GM21367 (cell line): ENCODE data around the gene RLN1.
"Not testable (repeated sequence)": the region's sequence is repeated elsewhere in the genome, so short reads cannot be mapped to it uniquely, and the experiment has no call there.

Source experiments
- ATAC-seq: cut with Tn5 transposase; IDR thresholded peaks from one replicate; pipeline ENCODE4 v1.9.1; 2021; ENCODE audit not compliant: unreplicated experiment

The RLN1 gene

GRCh38 chr9:5338992-5339981 is at the start of gene RLN1:
Gene RLN1 (minus strand): TSS chr9:5339876. CDS start chr9:5339746, 130 bp downstream.
- peak; percentile 99 for ATAC-seq

DNA sequence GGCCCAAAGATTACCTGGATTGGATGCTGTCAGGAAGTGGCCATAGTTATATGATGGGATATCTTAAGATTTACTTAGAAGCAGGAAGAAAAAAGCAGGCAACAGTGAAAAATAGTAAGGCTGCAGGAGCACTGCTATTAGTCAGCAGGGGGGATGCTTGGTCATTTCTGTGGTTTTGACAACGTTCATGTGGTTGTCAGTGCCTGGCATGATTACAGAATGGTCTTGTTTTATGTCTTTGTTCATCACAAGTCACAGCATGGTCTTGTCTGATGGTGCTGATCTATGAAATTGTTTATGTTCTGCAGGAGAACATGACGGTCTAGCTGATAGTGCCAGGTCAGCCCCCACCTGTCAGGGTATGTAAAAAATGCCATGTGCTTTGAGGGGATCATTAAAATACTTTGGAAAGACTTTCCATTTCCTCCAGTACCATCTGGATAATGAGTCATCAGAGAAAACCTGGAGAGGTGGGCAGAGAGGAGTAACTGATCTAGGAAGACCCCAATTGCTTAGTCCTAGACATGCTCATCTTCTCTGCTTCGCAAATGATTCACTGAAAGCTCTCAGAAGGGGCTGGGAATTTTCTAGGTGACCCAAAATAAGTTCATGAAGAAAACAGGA is 49.5 kb upstream of the RLN1 start:
- no peak for ATAC-seq

DNA sequence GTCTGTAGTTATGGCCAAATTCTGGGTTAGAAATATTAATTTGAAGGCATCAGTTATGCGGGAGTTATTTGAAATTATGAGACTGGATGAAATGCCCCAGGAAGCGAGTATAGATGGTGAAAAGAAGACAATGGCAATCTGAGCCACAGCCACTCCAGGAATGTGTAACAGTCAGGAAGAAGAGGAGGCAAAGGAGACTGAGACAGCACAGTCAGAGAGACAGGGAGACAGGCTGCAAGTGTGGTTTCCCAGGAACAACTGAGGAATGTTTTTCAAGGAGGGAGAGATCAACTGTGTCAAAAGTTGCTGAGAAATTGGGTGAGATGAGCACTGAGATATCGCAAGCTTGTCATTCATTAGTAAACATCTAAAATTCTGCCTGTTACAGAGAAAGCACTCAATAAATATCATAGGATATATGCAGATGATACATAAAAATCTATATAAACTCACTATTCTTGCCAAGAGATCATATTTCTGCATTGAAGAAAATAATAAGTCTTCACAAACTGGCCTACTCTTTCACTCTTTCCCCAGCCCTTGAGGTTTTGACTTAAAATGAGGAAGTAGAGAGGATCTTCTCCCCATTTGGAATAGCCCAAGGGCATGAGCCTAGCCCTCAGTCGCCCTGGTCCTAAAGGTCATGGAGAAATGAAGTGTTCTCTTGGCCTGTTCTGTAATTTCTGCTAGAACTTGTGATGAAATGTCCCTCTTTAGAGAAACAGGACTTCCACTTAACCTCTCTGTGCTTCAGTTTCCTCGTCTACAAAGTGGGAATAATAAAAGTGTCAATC is 48.5 kb upstream of the RLN1 start:
- no peak for ATAC-seq

- no peak for ATAC-seq
Measured at GRCh38 chr9:5384436-5384835, 44.8 kb upstream of the RLN1 start.

DNA sequence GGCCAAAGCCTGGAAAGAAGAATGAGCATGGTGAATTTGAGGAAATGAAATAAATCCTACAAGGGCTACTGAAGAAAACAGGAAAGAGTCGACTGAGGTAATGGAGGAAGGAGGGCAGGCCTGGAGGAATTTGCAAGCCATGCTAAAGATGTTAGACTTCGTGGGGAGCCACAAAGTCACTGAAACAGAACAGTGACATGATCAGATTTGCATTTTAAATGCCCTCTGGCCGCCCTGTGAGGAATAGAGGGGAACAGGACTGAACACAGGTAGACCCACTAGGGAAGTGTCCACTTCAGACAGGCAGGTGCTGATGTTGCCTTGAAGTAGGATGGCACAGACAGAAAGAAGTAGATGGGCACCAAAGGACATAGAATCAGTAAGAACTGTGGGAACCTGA is 42.8 kb upstream of the RLN1 start:
- no peak for ATAC-seq

DNA sequence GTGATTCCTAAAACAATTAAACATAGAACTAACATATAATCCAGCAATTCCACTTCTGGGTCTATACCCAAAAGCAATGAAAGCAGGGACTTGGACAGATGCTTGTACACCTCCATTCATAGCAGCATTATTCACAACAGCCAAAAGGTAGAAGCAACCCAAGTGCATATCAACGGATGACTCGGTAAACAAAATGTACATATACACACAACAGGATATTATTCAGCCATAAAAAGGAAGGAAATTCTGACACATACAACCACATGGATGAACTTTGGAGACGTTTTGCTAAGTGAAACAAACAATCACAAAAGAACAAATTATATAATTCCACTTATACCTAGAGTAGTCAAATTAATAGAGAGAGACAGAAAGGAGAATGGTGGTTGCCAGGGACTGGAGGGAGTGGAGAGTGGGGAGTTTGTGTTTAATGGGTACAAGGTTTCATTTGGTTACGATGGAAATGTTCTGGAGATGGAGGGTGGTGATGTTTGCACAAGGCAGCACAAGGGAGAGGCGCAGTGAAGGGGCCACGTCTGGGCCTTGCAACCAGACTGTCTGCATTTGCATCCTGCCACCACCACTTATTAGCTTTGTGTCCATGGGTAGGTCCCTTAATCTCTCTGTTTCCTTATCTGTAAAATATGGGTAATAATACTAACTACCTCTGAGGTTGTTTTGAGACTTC is 36.3 kb upstream of the RLN1 start:
- ATAC-seq, result no peak

DNA sequence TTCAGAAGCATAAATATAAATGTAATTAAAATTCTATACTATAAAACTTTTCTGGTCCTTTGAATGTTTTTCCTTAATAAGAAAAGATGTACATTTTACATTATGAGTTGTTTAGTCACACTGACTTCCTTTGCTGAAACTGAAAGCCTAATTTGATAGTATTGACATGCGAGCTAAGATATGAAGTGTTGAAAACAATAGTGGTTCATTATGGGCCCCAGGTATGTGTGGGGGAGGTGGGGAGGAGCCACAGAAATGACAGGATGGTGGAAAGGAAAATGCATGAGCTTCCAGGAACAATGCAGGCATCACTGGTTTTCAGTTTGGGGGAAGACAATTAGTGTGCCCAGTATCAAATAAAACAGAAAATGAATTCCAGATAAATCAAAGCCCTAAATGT is 35.4 kb upstream of the RLN1 start:
- no peak for ATAC-seq

- peak; percentile 82 for ATAC-seq
Measured at GRCh38 chr9:5364294-5365024, 24.8 kb upstream of the RLN1 start.

DNA sequence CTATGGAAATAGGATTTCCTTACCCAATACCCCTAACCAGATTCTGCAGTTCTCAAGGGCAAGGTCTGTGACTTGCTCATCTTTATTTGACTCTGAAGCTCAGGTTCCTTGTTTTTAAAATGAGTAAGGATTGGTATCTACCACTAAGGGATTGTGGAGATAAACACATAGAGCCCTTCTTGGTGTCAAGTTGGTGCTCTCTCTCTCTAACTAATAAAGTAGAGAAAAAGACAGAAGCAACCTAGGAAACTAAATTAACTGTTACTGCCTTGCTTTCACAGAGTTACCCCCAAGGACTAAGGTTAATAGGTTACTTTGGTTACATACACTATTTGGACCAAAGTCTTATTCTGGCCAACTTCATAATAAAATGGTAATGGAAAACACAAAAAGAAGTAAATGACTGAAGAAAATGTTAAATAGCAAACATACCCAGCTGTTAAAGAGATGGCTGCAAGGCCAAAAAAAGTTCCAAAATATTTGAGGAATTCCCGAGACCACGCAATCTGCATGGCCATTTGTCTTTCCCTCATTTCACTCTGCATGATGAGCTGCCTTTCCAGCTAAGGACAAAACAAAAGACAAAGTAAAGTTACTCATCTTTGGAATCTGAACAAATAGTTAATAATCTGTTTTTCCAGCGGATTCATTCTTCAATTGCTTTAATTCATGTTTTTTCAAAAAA is 21.8 kb upstream of the RLN1 start:
- no peak for ATAC-seq

- no peak for ATAC-seq
Measured at GRCh38 chr9:5360341-5360740, 20.7 kb upstream of the RLN1 start.

GRCh38 chr9:5357431-5358105 is 17.9 kb upstream of the RLN1 start:
- ATAC-seq, result no peak

DNA sequence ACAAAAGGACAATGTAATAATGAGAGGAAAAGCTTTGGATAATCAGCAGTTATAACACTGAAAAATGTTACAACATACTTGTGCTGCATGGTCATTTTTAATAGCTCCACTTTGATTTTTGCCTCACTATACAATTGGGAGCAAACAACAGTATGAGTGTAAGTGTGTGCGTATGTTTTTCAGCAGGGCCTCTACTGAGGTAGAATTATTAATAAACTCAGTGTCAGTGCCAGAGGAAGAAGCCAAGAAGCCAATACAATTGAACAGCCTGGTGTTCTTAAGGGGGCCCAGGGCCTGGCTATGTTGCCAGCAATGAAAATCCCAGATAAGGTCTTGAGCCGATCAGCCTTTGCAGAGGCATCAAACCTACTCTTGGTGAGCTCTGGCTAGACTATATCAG is 16.1 kb upstream of the RLN1 start:
- no peak for ATAC-seq

DNA sequence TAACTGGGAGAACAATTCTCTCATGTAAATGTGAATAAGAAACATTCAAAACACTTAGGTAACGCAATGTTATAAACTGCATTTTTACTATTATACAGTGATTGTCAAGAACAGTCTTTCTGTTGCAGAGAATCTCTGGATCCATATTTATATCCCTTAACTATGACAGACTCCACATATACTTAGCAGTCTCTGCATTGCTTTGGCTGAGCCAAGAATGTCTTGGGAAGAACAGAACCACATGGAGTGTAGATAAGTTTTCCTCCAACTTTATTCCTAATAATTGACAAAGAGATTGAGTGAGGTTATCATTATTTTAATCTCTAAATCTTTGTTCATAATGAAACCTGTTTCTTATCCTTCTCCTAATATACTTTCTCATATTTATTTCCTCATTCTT is 15.6 kb upstream of the RLN1 start:
- ATAC-seq, result no peak

DNA sequence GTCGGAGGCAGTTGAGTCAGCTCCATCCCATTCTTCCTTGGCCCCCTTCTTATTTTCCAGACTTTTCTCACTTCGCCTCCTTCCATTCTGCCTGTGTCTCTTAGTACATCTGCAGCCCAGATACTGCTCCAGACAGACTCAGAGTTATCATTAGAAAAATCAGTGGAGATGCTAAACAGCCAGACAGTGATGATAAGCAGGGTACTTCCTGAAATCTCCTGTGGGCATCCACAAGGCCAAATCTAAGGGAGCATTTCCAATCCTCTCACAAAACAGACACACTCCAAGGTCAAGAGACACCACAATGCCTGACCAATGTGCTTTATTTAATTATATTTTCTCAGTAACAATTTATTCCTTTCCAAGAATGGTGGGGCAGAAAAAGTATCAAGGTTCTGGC is 14.5 kb upstream of the RLN1 start:
- no peak for ATAC-seq

- ATAC-seq, result no peak
Measured at GRCh38 chr9:5352637-5353248, 13.1 kb upstream of the RLN1 start.

DNA sequence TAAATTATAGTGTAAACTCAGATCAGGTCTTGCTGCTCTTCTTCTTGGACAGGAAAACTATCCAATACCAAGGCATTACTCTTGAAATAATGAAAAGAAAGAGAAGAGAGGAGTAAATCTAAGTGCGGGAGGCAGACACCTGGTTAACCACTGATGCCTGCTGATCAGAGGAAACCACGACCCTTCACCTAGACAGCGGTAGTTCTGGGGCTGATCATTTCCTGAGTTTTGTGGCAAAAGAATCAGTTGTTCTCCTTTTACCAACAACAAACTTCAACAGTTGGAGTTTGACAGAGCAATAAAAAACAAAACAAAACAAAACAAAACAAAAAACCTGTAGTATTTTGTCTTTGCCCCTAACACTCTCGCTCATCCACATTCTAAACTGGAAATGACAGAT is 3.0 kb downstream of the RLN1 start:
- no peak for ATAC-seq

GRCh38 chr9:5331276-5331675 is 8.4 kb downstream of the RLN1 start:
- ATAC-seq, result not testable (repeated sequence)

- no peak for ATAC-seq
Measured at GRCh38 chr9:5326893-5327548, 12.7 kb downstream of the RLN1 start.
